H9 (cell line): ENCODE results near the gene SDF2L1. TPM values are rescaled to one million over a fixed set of nuclear protein-coding genes. Genes with fewer than 3 reads are reported as not detected.

Experiments
- DNase-seq: peaks from one replicate; pipeline ENCODE4 v3.0.0-alpha.2; 2017
- H2AFZ ChIP-seq: one replicate; pipeline ENCODE4 v1.6.1; 2013; ENCODE audit warnings: mild to moderate bottlenecking, low read length, control low read depth, moderate library complexity
- H2AK5ac ChIP-seq: 2 replicates; pipeline ENCODE4 v1.6.1; 2013; ENCODE audit warnings: low read length, control low read depth, mixed read lengths; ENCODE audit not compliant: insufficient read length
- H2BK120ac ChIP-seq: one replicate; pipeline ENCODE4 v1.6.1; 2013; ENCODE audit warnings: low read depth, mild to moderate bottlenecking, low read length, control low read depth, inconsistent platforms; ENCODE audit not compliant: poor library complexity, severe bottlenecking
- H2BK12ac ChIP-seq: 2 replicates; pipeline ENCODE4 v1.6.1; 2013; ENCODE audit warnings: low read length, control low read depth, mixed read lengths, low read depth; ENCODE audit not compliant: insufficient read length
- H2BK15ac ChIP-seq: 2 replicates; pipeline ENCODE4 v1.6.1; 2013; ENCODE audit warnings: low read depth, low read length, control low read depth
- H2BK20ac ChIP-seq: one replicate; pipeline ENCODE4 v1.6.1; 2013; ENCODE audit warnings: low read depth, mild to moderate bottlenecking, low read length, control low read depth, inconsistent platforms; ENCODE audit not compliant: poor library complexity, severe bottlenecking
- H2BK5ac ChIP-seq: 2 replicates; pipeline ENCODE4 v1.6.1; 2013; ENCODE audit warnings: low read length, control low read depth, mixed read lengths; ENCODE audit not compliant: insufficient read length
- H3K14ac ChIP-seq: 2 replicates; pipeline ENCODE4 v1.6.1; 2013; ENCODE audit warnings: low read length, control low read depth; ENCODE audit not compliant: insufficient read depth
- H3K18ac ChIP-seq: 2 replicates; pipeline ENCODE4 v1.6.1; 2013; ENCODE audit warnings: low read depth, mild to moderate bottlenecking, mixed read lengths, low read length, control low read depth; ENCODE audit not compliant: insufficient read length
- H3K23ac ChIP-seq: 2 replicates; pipeline ENCODE4 v1.6.1; 2013; ENCODE audit warnings: low read length, control low read depth, mixed read lengths, low read depth; ENCODE audit not compliant: insufficient read length
- H3K23me2 ChIP-seq: 2 replicates; pipeline ENCODE4 v1.6.1; 2013; ENCODE audit warnings: low read depth, mild to moderate bottlenecking, mixed read lengths, low read length, control low read depth; ENCODE audit not compliant: insufficient read length, poor library complexity, severe bottlenecking
- H3K27ac ChIP-seq: 2 replicates; pipeline ENCODE4 v1.5.1; 2013; ENCODE audit warnings: low read length, control low read depth, mixed read lengths, low read depth; ENCODE audit not compliant: insufficient read length
- H3K27me3 ChIP-seq: 2 replicates; pipeline ENCODE4 v1.6.1; 2013; ENCODE audit warnings: low read length, control low read depth, inconsistent platforms; ENCODE audit not compliant: insufficient read depth
- H3K4ac ChIP-seq: 2 replicates; pipeline ENCODE4 v1.6.1; 2013; ENCODE audit warnings: low read depth, mild to moderate bottlenecking, control low read depth, inconsistent platforms, low read length, moderate library complexity
- H3K4me1 ChIP-seq: 2 replicates; pipeline ENCODE4 v1.6.1; 2013; ENCODE audit warnings: low read length, control low read depth, inconsistent platforms; ENCODE audit not compliant: insufficient read depth
- H3K4me2 ChIP-seq: 2 replicates; pipeline ENCODE4 v1.6.1; 2013; ENCODE audit warnings: low read length, control low read depth, mixed read lengths; ENCODE audit not compliant: insufficient read length, insufficient read depth
- H3K56ac ChIP-seq: 2 replicates; pipeline ENCODE4 v1.6.1; 2013; ENCODE audit warnings: low read depth, mild to moderate bottlenecking, mixed read lengths, low read length, control low read depth; ENCODE audit not compliant: insufficient read length
- H3K79me1 ChIP-seq: 2 replicates; pipeline ENCODE4 v1.6.1; 2013; ENCODE audit warnings: low read depth, mild to moderate bottlenecking, moderate library complexity, low read length, control low read depth, inconsistent platforms; ENCODE audit not compliant: insufficient read depth, poor library complexity, severe bottlenecking
- H3K79me2 ChIP-seq: 2 replicates; pipeline ENCODE4 v1.6.1; 2013; ENCODE audit warnings: low read length, control low read depth, inconsistent platforms; ENCODE audit not compliant: insufficient read depth
- H3K9ac ChIP-seq: 2 replicates; pipeline ENCODE4 v1.6.1; 2013; ENCODE audit warnings: low read length, control low read depth, mixed read lengths; ENCODE audit not compliant: insufficient read length; ENCODE audit errors: extremely low read depth
- H3K9me3 ChIP-seq: one replicate; pipeline ENCODE4 v1.6.1; 2013; ENCODE audit warnings: low read depth, low read length, inconsistent platforms; ENCODE audit not compliant: control insufficient read depth
- H3T11ph ChIP-seq: one replicate; pipeline ENCODE4 v1.6.1; 2013; ENCODE audit warnings: mild to moderate bottlenecking, low read length, control low read depth, inconsistent platforms
- H4K20me1 ChIP-seq: one replicate; pipeline ENCODE4 v1.6.1; 2013; ENCODE audit not compliant: control insufficient read depth, insufficient read length, insufficient read depth
- H4K5ac ChIP-seq: 2 replicates; pipeline ENCODE4 v1.6.1; 2013; ENCODE audit warnings: low read depth, mild to moderate bottlenecking, mixed read lengths, low read length, control low read depth; ENCODE audit not compliant: insufficient read length
- H4K8ac ChIP-seq: replicated peaks from 2 replicates; pipeline ENCODE4 v1.6.1; 2013; ENCODE audit warnings: low read length, control low read depth, mixed read lengths, low read depth; ENCODE audit not compliant: insufficient read length
- H4K91ac ChIP-seq: 2 replicates; pipeline ENCODE4 v1.6.1; 2013; ENCODE audit warnings: low read depth, mild to moderate bottlenecking, moderate library complexity, mixed read lengths, low read length, control low read depth; ENCODE audit not compliant: insufficient read length
- H3K27ac Mint-ChIP-seq, 3 experiments: 2 replicates in 2 of 3; 3 replicates in 1 of 3; pipeline ENCODE4 v1.8.0; 2020 to 2021; ENCODE audit warnings: mixed read lengths in 3 of 3, mild to moderate bottlenecking in 1 of 3, moderate library complexity in 1 of 3
- H3K27me3 Mint-ChIP-seq: 2 replicates; pipeline ENCODE4 v1.8.0; 2021; ENCODE audit warnings: low read depth, mild to moderate bottlenecking, moderate library complexity, mixed read lengths
- H3K36me3 Mint-ChIP-seq, 3 experiments: 2 replicates in 2 of 3; 3 replicates in 1 of 3; pipeline ENCODE4 v1.8.0; 2020 to 2021; ENCODE audit warnings: low read depth in 3 of 3, mixed read lengths in 3 of 3; ENCODE audit not compliant: insufficient read depth in 1 of 3
- H3K4me1 Mint-ChIP-seq, 2 experiments: 2 replicates each; pipeline ENCODE4 v1.8.0; 2020; ENCODE audit warnings: mixed read lengths in 2 of 2
- H3K4me3 Mint-ChIP-seq, 2 experiments: 2 replicates in 1 of 2; 3 replicates in 1 of 2; pipeline ENCODE4 v1.8.0; 2020 to 2021; ENCODE audit warnings: mild to moderate bottlenecking in 2 of 2, mixed read lengths in 2 of 2, moderate library complexity in 1 of 2
- H3K9me3 Mint-ChIP-seq, 2 experiments: 2 replicates in 1 of 2; 3 replicates in 1 of 2; pipeline ENCODE4 v1.8.0; 2020; ENCODE audit warnings: mild to moderate bottlenecking in 2 of 2, mixed read lengths in 2 of 2, moderate library complexity in 1 of 2
- WGBS: extraction: QIAGEN DNeasy Blood & Tissue Kit; methylation state at CpG from one replicate; pipeline ENCODE4 v1.1.7; 2013; ENCODE audit warnings: missing lambda C conversion rate, low lambda C conversion rate, mixed read lengths; ENCODE audit not compliant: insufficient read length; ENCODE audit errors: extremely low coverage; 5-methylcytosine and 5-hydroxymethylcytosine counted together
- total RNA-seq: library from RNA; stranded (reverse); gene quantifications from 2 replicates; pipeline ENCODE4 v1.2.1, GENCODE V29; 2021
- TF ChIP-seq, protein P1 (sequence below): fragments of 200-600 bp; sonication (generic); conservative IDR thresholded peaks from 3 replicates; pipeline ENCODE4 v1.8.0; 2021; ENCODE audit warnings: antibody characterized with exemption, mild to moderate bottlenecking

Gene SDF2L1
- total RNA-seq, 1 experiment from 2014 or later, result 36.0 TPM

- H3K14ac ChIP-seq, result no peak overlapping the region
- no peak overlapping the region for H2BK120ac ChIP-seq
- DNase-seq, result no peak
- H2BK12ac ChIP-seq, result no peak overlapping the region
- Mint-ChIP-seq H3K27ac (peak overlapping the region in 1 of 3 experiments; percentile 71; a peak in 3 of 7 replicates), H3K4me3 (no peak overlapping the region), H3K36me3 (peaks cover 3 to 35% (median 20%) of the 10 kb centered on the region in 3 experiments; a peak in 6 of 7 replicates), H3K4me1 (peaks cover 9 to 14% of the 10 kb centered on the region in 2 experiments), H3K9me3 (no peaks in the 10 kb centered on the region), H3K27me3 (peaks cover 1% of the 10 kb centered on the region; the same call in 1 of the 2 replicates)
- no peak overlapping the region for H2AK5ac ChIP-seq
- H3K23ac ChIP-seq, result no peak overlapping the region
- no peak overlapping the region for H3K9ac ChIP-seq
- no peak overlapping the region for H2BK20ac ChIP-seq
- H3K27ac ChIP-seq, result no peak overlapping the region
- no peak overlapping the region for H4K91ac ChIP-seq
- H3T11ph ChIP-seq, result no peak overlapping the region
- no peak overlapping the region for H4K8ac ChIP-seq
- H3K4me1 ChIP-seq, result no peaks in the 10 kb centered on the region; the same call in none of the 2 replicates
- H4K5ac ChIP-seq, result no peak overlapping the region
- no peak overlapping the region for H3K18ac ChIP-seq
- no peak overlapping the region for H2AFZ ChIP-seq
- H3K4me2 ChIP-seq, result no peak overlapping the region
- no peaks in the 10 kb centered on the region for H3K79me1 ChIP-seq
- TF ChIP-seq, protein P1, sequence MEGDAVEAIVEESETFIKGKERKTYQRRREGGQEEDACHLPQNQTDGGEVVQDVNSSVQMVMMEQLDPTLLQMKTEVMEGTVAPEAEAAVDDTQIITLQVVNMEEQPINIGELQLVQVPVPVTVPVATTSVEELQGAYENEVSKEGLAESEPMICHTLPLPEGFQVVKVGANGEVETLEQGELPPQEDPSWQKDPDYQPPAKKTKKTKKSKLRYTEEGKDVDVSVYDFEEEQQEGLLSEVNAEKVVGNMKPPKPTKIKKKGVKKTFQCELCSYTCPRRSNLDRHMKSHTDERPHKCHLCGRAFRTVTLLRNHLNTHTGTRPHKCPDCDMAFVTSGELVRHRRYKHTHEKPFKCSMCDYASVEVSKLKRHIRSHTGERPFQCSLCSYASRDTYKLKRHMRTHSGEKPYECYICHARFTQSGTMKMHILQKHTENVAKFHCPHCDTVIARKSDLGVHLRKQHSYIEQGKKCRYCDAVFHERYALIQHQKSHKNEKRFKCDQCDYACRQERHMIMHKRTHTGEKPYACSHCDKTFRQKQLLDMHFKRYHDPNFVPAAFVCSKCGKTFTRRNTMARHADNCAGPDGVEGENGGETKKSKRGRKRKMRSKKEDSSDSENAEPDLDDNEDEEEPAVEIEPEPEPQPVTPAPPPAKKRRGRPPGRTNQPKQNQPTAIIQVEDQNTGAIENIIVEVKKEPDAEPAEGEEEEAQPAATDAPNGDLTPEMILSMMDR, result no peak
- H4K20me1 ChIP-seq, result no peaks in the 10 kb centered on the region
- no peaks in the 10 kb centered on the region for H3K27me3 ChIP-seq
- H2BK5ac ChIP-seq, result no peak overlapping the region
- H3K56ac ChIP-seq, result no peak overlapping the region
- no peak overlapping the region for H3K4ac ChIP-seq
- WGBS, result no CpG with 5 or more reads among the region's 17 CpGs
- no peak overlapping the region for H2BK15ac ChIP-seq
- no peaks in the 10 kb centered on the region for H3K79me2 ChIP-seq
- H3K23me2 ChIP-seq, result no peaks in the 10 kb centered on the region
- H3K9me3 ChIP-seq, result no peaks in the 10 kb centered on the region
Measured at GRCh38 chr22:21622011-21622918, 19.8 kb upstream of the SDF2L1 start.
